ENCODE results near the gene HTR3A.
"Not testable (repeated sequence)": the region's sequence is repeated elsewhere in the genome, so short reads cannot be mapped to it uniquely, and the experiment has no call there.

Gene HTR3A

GRCh38 chr11:113974741-113975470, at the start of gene HTR3A:
Gene HTR3A, plus strand, starts transcription at chr11:113975108. Its CDS starts 218 bp downstream, at chr11:113975326.
- no peak for DNase-seq

DNA sequence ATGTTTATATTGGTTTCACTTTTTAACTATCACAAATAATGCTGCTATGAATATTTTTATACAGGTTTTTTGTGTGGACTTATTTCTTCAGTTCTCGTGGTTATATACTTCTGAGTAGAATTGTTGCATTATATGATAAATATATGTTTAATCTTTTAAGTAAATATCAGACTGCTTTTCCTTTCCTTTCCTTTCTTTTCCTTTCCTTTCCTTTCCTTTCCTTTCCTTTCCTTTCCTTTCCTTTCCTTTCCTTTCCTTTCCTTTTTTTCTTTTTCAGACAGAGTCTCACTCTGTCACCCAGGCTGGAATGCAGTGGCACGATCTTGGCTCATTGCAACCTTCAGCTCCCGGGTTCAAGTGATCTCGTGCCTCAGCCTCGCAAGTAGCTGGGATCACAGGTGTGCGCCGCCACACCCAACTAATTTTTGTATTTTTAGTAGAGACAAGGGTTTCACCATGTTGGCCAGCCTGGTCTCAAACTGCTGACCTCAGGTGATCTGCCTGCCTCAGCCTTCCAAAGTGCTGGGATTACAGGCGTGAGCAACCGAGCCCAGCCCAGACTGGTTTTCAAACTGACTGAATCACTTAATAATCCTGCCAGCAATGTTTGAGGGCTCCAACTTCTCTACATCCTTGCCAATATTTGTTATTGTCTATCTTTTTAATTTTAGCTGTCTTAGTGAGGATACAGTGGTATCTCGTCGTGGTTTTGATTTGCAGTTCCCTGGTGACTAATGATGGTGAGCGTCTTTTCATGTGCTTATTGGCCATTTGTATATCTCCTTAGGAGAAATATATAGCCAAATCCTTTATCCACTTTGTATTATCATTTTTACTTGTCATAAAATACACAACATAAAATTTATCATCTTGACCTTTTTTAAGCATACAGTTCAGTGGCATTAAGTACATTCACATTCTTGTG, 48.4 kb upstream of the HTR3A start:
- DNase-seq: no peak

GRCh38 chr11:113928311-113928710, 46.6 kb upstream of the HTR3A start:
- no peak for DNase-seq

GRCh38 chr11:113932788-113933187, 42.1 kb upstream of the HTR3A start:
- DNase-seq: no peak

DNA sequence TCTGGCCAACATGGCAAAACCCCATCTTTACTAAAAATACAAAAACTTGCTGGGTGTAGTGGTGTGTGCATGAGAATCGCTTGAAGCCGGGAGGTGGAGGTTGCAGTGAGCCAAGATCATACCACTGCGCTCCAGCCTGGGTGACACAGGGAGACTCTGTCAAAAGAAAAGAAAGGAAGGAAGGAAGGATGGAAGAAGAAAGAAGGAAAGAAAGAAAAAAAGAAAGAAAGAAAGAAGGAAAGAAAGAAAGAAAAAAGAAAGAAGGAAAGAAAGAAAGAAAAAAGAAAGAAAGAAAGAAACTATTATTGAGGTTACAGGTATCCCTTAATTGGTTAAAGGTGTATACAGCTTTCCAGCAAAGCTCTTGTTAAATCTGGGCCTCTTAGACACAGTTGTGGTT, 40.7 kb upstream of the HTR3A start:
- DNase-seq: not testable (repeated sequence)

DNA sequence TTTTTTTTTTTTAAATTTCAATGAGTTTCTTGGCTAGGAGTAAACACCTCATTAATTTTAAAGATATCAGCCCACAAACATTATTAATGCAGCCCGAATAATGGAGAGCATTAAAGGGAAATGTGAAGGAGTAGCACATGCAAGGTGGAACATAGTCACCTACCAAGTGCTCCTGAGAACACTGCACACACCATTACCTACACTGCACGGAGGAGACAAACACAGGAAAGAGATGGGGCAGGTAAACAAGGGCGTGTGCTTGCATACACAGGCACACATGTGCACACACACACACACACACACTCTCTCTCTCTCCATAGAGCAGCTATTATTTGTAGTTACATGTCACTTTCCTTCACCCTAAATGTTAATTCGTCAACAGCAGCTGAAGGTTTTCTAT, 40.1 kb upstream of the HTR3A start:
- no peak for DNase-seq

GRCh38 chr11:113935858-113936257, 39.0 kb upstream of the HTR3A start:
- no peak for DNase-seq

DNA sequence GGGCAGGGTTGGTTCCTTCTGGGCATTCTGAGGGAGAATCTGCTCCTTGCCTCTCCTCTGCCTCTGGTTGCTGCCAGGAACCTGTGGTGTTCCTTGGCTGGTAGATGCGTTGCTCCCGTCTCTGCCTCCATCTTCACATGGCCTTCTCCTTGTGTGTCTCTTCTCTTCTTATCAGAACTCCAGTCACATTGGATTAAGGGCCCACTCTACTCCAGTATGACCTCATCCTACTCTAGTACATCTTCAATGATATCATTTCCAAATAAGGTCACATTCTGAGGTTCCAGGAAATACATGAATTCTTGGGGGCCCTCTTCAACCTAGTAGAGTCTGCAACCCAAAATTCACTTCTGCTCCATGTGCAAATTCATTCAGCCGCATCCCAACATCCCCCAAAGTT, 37.0 kb upstream of the HTR3A start:
- DNase-seq: no peak

- no peak for DNase-seq
These were observed 32.7 kb upstream of the HTR3A start for GRCh38 chr11:113942256-113942655.

GRCh38 chr11:113946162-113946561, 28.7 kb upstream of the HTR3A start:
- not testable (repeated sequence) for DNase-seq

DNA sequence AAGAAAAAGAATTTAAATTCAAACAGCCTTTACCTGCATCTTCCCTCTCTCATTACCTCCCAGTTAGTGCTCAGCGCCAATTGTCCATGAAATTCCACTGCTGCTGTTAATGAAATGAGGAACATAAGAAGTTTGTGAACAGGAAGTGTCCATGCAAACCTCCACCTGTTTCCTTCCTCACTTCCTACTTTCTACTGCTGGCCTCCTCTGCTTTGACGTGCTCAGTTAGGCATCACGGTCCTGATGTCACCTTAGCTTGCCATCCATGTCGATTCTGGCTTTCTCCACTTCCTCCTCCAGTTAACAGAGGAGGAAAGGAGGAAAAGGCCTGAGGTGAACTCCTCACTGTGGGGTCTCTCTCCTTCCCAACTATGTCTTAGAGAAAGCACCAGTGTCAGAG, 26.9 kb upstream of the HTR3A start:
- DNase-seq: no peak

DNA sequence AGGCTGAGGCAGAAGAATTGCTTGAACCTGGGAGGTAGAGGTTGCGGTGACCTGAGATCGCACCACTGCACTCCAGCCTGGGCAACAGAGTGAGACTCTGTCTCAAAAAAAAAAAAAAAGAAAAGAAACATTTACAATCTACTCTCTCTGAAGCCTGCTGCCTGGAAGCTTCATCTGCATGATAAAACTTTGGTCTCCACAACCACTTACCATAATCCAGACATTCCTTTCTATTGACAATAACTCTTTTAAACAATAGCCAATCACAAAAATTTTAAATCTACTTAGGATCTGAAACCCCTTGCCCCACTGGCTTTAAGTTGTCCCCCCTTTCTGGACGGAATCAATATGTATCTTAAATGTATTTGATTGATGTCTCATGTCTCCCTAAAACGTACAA, 25.0 kb upstream of the HTR3A start:
- DNase-seq: no peak

GRCh38 chr11:113951537-113951936, 23.4 kb upstream of the HTR3A start:
- no peak for DNase-seq

GRCh38 chr11:113952070-113952469, 22.8 kb upstream of the HTR3A start:
- no peak for DNase-seq

DNA sequence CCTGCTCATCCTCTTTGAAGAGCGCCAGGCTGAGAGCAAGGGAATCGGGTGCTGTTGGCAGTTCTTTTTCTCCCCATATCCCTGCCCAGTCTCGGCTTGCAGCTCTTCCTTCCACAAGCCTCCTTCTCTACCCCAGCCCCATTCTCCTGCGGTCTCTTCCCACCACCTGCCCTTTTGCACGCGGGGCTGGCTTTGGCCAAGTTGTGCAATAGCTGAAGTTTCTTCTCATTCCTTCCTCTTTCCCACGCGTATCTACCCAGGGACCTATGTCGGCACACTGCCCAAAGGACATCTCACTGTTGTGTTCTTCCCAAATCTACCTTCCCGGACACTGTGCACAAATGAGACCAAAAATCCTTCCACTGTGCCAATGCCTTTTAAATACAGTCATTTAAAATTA, 22.3 kb upstream of the HTR3A start:
- no peak for DNase-seq

- no peak for DNase-seq
These were observed 20.7 kb upstream of the HTR3A start for GRCh38 chr11:113954235-113954634.

DNA sequence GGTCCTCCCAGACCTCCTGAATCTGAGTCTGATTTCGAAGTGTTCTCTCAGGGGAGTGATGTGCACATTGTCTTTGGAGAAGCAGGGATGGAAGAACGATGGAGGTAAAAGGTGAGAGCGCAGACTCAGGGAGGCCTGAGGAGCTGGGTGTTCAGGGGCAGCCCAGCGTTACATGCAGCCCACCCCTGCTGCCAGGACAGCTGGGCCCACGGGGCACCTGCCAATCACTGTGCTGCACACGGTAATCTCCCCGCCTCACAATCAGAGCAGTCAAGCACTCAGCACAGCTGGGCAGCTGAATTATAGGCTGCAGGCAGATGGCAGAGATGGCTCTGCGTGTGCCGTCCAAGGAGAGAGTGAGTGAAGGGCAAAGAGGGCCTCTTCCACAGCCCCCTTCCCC, 17.9 kb upstream of the HTR3A start:
- no peak for DNase-seq

- no peak for DNase-seq
These were observed 14.1 kb upstream of the HTR3A start for GRCh38 chr11:113960702-113961330.

GRCh38 chr11:113967361-113967760, 7.5 kb upstream of the HTR3A start:
- DNase-seq: no peak

- no peak for DNase-seq
These were observed 3.3 kb upstream of the HTR3A start for GRCh38 chr11:113971506-113972195.

- no peak for DNase-seq
These were observed 2.2 kb downstream of the HTR3A start for GRCh38 chr11:113977071-113977490.

DNA sequence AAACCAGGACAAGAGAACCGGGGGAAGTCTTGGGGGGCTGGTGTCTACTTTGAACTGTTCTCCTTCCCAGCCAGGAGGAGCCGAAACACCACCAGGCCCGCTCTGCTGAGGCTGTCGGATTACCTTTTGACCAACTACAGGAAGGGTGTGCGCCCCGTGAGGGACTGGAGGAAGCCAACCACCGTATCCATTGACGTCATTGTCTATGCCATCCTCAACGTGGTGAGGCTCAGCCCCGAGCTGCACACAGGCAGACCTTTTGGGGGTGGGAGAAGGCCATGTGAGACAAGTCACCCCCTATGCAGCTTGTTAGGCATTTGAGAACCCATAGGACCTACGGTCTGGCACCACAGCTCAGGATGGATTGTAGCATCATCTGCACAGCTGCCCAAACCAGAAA, 2.8 kb downstream of the HTR3A start:
- DNase-seq: no peak

DNA sequence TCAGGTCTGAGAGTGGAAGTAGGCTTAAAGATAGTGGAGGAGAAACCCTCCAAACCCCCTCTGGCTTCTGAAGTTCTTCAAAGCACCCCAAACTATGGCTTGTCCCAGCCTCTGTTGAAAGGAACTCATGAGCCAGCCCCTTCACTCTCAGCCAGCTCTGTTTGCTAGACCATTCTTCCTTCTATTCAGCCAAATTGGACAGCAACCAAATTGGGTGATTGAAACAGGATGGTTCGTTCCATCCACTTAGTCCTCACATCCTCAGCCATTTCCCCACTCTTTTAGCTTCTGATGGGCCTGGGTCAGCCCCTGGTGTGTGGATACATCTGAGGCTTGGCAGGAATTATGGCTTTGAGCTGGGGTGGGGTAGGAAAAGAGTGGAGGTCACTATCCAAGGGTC, 4.5 kb downstream of the HTR3A start:
- DNase-seq: no peak

Measured in activated CD4-positive, alpha-beta T cell treated with anti-CD3 and anti-CD28 coated beads, Interleukin-10, Interleukin-2, amounts not matched to agents 100 ng/mL and 50 ng/mL, durations not matched to agents 16 hours and 8 hours (primary cell).